ENCODE data around the gene ZNF536. TPM values are rescaled to one million over a fixed set of nuclear protein-coding genes. Genes with fewer than 3 reads are reported as not detected.

Gene ZNF536
- total RNA-seq, 1 experiment from 2014 or later = not detected

- no peak overlapping the region for H3K4me3 ChIP-seq (ENCODE audit: low read length)
- no peaks in the 10 kb centered on the region for H3K27me3 ChIP-seq (ENCODE audit: low read length)
- ChIA-PET POLR2A (ENCODE audit: unreplicated experiment) (no interaction called here), CTCF (no interaction called here)
- no peaks in the 10 kb centered on the region for H3K4me1 ChIP-seq (ENCODE audit: insufficient read depth, low read length)
- no peak for ATAC-seq
- H3K36me3 ChIP-seq (ENCODE audit: low read depth, low read length) = no peaks in the 10 kb centered on the region
- no TSS peak for BruUV-seq (replicated peaks)
- H4K20me1 ChIP-seq (ENCODE audit: low read length) = no peaks in the 10 kb centered on the region
- H3K79me2 ChIP-seq (ENCODE audit: low read length) = no peaks in the 10 kb centered on the region
- no peaks in the 10 kb centered on the region for H3F3A ChIP-seq (ENCODE audit: low read length, unreplicated experiment)
- TF ChIP-seq EZH2phosphoT487 (IDR thresholded peaks at IDR 0.05; ENCODE audit: borderline replicate concordance, low read length) (no peak), CTCF (conservative IDR thresholded peaks at IDR 0.05; ENCODE audit: low read depth, low read length) (no peak), EZH2 (IDR thresholded peaks at IDR 0.05; ENCODE audit: low read length, unreplicated experiment) (no peak)
- no peak overlapping the region for H3K4me2 ChIP-seq (ENCODE audit: low read length)
- H3K27ac ChIP-seq (ENCODE audit: low read length) = no peak overlapping the region
- no peaks in the 10 kb centered on the region for H3K9me2 ChIP-seq (replicated peaks; ENCODE audit: low read length)
- H3K9ac ChIP-seq (ENCODE audit: low read length) = no peak overlapping the region
- no peak for DNase-seq
- intact Hi-C loops (cut with micrococcal nuclease) = no loop called here
- H3K9me3 ChIP-seq (ENCODE audit: low read length) = no peaks in the 10 kb centered on the region
- no peak overlapping the region for H2AFZ ChIP-seq (ENCODE audit: low read length)
Measured at GRCh38 chr19:30338041-30338456, 34.1 kb upstream of the ZNF536 start.

GRCh38 chr19:30338878-30339623 is 33.1 kb upstream of the ZNF536 start:
- Histone ChIP-seq H3K4me1 (ENCODE audit: insufficient read depth, low read length) (no peaks in the 10 kb centered on the region), H3K27me3 (ENCODE audit: low read length) (no peaks in the 10 kb centered on the region), H3K36me3 (ENCODE audit: low read depth, low read length) (no peaks in the 10 kb centered on the region), H3K4me3 (ENCODE audit: low read length) (no peak overlapping the region), H4K20me1 (ENCODE audit: low read length) (no peaks in the 10 kb centered on the region), H3F3A (ENCODE audit: low read length, unreplicated experiment) (no peaks in the 10 kb centered on the region), H3K79me2 (ENCODE audit: low read length) (no peaks in the 10 kb centered on the region), H3K9me3 (ENCODE audit: low read length) (no peaks in the 10 kb centered on the region), H3K4me2 (ENCODE audit: low read length) (no peak overlapping the region), H2AFZ (ENCODE audit: low read length) (no peak overlapping the region), H3K9me2 (replicated peaks; ENCODE audit: low read length) (no peaks in the 10 kb centered on the region), H3K9ac (ENCODE audit: low read length) (no peak overlapping the region), H3K27ac (ENCODE audit: low read length) (no peak overlapping the region)
- ChIA-PET CTCF (no interaction called here), POLR2A (ENCODE audit: unreplicated experiment) (no interaction called here)
- ATAC-seq = no peak
- BruUV-seq (replicated peaks) = no TSS peak
- intact Hi-C loops (cut with micrococcal nuclease) = no loop called here
- TF ChIP-seq CTCF (conservative IDR thresholded peaks at IDR 0.05; ENCODE audit: low read depth, low read length) (no peak), EZH2phosphoT487 (IDR thresholded peaks at IDR 0.05; ENCODE audit: borderline replicate concordance, low read length) (no peak), EZH2 (IDR thresholded peaks at IDR 0.05; ENCODE audit: low read length, unreplicated experiment) (no peak)
- no peak for DNase-seq
